GM12891 (cell line): ENCODE measurements around the gene FGF18.

Source experiments
- POLR2A ChIP-seq: IDR thresholded peaks from 2 replicates; pipeline ENCODE4 v1.6.1; 2011; ENCODE audit warnings: low read depth, low read length, control low read depth
- POLR2AphosphoS5 ChIP-seq: IDR thresholded peaks from 2 replicates; pipeline ENCODE4 v1.6.1; 2011; ENCODE audit warnings: low read depth, low read length, control low read depth
- SPI1 ChIP-seq: IDR thresholded peaks from 2 replicates; pipeline ENCODE4 v1.6.1; 2011; ENCODE audit warnings: low read depth, low read length, control low read depth
- TAF1 ChIP-seq: IDR thresholded peaks from 2 replicates; pipeline ENCODE4 v1.6.1; 2011; ENCODE audit warnings: low read depth, low read length, control low read depth

GRCh38 chr5:171481571-171482433 lies 62.4 kb downstream of the FGF18 start:
- no peak for TF ChIP-seq TAF1
- no peak for TF ChIP-seq POLR2A
- TF ChIP-seq POLR2AphosphoS5: no peak
- TF ChIP-seq SPI1: no peak
